BLaER1 (cell line): ENCODE data around the gene ITGA2B.

ENCODE experiments used
- H3K27ac ChIP-seq: shearing (Covaris generic); formaldehyde crosslinking; 2 replicates; pipeline ENCODE4 v1.8.1; 2022
- H3K27me3 ChIP-seq: shearing (Covaris generic); formaldehyde crosslinking; 2 replicates; pipeline ENCODE4 v1.8.1; 2022
- H3K36me3 ChIP-seq: shearing (Covaris generic); formaldehyde crosslinking; 2 replicates; pipeline ENCODE4 v1.8.1; 2022
- H3K4me1 ChIP-seq: shearing (Covaris generic); formaldehyde crosslinking; 2 replicates; pipeline ENCODE4 v1.8.1; 2022
- H3K4me2 ChIP-seq: shearing (Covaris generic); formaldehyde crosslinking; 2 replicates; pipeline ENCODE4 v1.8.1; 2022
- H3K4me3 ChIP-seq: shearing (Covaris generic); formaldehyde crosslinking; 2 replicates; pipeline ENCODE4 v1.8.1; 2022
- H3K9ac ChIP-seq: shearing (Covaris generic); formaldehyde crosslinking; 2 replicates; pipeline ENCODE4 v1.8.1; 2022
- H3K9me3 ChIP-seq: shearing (Covaris generic); formaldehyde crosslinking; 2 replicates; pipeline ENCODE4 v1.8.1; 2022
- H4K20me1 ChIP-seq: shearing (Covaris generic); formaldehyde crosslinking; 2 replicates; pipeline ENCODE4 v1.8.1; 2022
- Cebpa-rat ChIP-seq: shearing (Covaris generic); IDR thresholded peaks from 2 replicates; pipeline ENCODE4 v1.8.1; 2022

ITGA2B gene

GRCh38 chr17:44390250-44390870 lies 911 bp upstream of the ITGA2B start:
- no peak for TF ChIP-seq Cebpa-rat
- H3K9me3 ChIP-seq, result no peaks in the 10 kb centered on the region
- no peak overlapping the region for H3K4me3 ChIP-seq
- H3K4me1 ChIP-seq, result peaks cover 31% of the 10 kb centered on the region
- no peak overlapping the region for H3K27ac ChIP-seq
- no peak overlapping the region for H3K9ac ChIP-seq
- H3K27me3 ChIP-seq, result no peaks in the 10 kb centered on the region
- H3K36me3 ChIP-seq, result peaks cover 2% of the 10 kb centered on the region
- no peaks in the 10 kb centered on the region for H4K20me1 ChIP-seq
- H3K4me2 ChIP-seq, result peak overlapping the region; percentile 49

DNA sequence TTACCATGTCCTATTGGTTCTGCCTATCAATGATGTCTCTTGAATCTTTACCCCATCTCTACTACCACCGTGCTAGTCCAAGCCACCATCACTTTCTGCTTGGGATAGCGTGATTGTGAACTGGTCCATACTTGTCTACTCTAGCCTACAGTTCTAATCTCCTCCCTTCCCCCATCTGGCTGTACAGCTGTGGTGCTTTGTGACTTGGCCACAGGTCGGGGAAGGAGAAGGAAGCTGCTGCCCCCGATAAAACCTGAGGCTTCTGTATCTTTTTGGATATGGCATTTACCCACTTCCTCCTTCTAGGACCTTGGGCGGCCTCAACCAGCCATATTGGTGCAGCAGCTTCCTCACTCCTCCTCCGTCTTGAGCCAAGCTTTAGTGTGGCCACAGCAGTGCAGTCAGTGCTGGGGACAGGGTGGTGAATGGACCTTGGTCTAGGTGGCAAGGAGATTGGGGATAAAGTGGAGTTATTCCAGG lies 314 bp upstream of the ITGA2B start:
- no peaks in the 10 kb centered on the region for H4K20me1 ChIP-seq
- no peak for TF ChIP-seq Cebpa-rat
- H3K4me2 ChIP-seq, result peak overlapping the region; percentile 49
- no peaks in the 10 kb centered on the region for H3K36me3 ChIP-seq
- no peak overlapping the region for H3K4me3 ChIP-seq
- H3K27me3 ChIP-seq, result no peaks in the 10 kb centered on the region
- H3K27ac ChIP-seq, result no peak overlapping the region
- H3K4me1 ChIP-seq, result peaks cover 34% of the 10 kb centered on the region
- no peaks in the 10 kb centered on the region for H3K9me3 ChIP-seq
- no peak overlapping the region for H3K9ac ChIP-seq

GRCh38 chr17:44387804-44388203 lies 1.6 kb downstream of the ITGA2B start:
- Histone ChIP-seq H3K9ac (no peak overlapping the region), H3K9me3 (no peaks in the 10 kb centered on the region), H4K20me1 (no peaks in the 10 kb centered on the region), H3K27me3 (no peaks in the 10 kb centered on the region), H3K4me1 (peaks cover 37% of the 10 kb centered on the region), H3K27ac (no peak overlapping the region), H3K4me2 (no peak overlapping the region), H3K36me3 (no peaks in the 10 kb centered on the region), H3K4me3 (no peak overlapping the region)
- no peak for TF ChIP-seq Cebpa-rat

DNA sequence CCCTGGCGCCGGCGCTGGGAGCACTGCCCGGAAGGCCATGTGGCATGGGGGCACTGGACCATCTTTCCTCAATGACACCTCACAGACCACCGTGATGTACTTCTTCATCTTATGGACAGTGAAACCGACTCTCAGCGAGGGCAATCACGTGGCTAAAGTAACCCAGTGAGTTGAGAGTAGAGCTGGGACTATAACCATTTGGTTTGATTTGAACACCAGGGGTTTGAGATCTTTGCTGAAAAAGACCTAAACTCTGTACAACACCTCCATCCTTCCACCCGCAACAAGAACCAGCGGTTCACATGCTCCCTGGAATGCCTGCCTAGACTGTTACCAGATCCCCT lies 3.3 kb downstream of the ITGA2B start:
- Histone ChIP-seq H3K36me3 (no peaks in the 10 kb centered on the region), H3K4me3 (peak overlapping the region; percentile 69), H3K9me3 (no peaks in the 10 kb centered on the region), H3K27ac (no peak overlapping the region; the same call in 1 of the 2 replicates), H4K20me1 (no peaks in the 10 kb centered on the region), H3K27me3 (no peaks in the 10 kb centered on the region), H3K9ac (no peak overlapping the region), H3K4me1 (peaks cover 37% of the 10 kb centered on the region), H3K4me2 (peak overlapping the region; percentile 99)
- TF ChIP-seq Cebpa-rat, result no peak

GRCh38 chr17:44385287-44386181 lies 3.9 kb downstream of the ITGA2B start:
- peak overlapping the region; percentile 99 for H3K4me2 ChIP-seq

DNA sequence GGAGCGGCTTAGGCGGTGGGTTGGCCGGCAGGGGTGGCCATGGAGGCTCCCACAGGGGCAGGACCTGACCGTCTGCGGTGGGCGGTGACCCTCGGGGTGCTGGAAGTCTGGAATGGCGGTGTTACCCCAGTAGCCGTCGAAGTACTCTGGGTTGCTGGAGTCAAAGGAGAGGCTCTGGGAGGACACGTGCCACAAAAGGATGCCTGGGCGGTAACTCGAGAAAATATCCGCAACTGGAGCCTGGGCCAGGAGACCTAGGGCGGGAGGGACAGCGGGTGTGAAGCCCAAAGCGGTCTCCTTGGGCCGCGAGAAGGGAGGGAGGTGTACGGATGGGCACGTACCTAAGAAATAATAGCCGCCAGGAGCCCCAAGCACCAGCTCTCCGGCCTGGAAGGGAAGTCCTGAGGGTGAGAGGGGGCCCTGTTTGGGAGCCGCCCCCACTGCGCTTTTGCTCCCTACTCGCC lies 4.6 kb downstream of the ITGA2B start:
- TF ChIP-seq Cebpa-rat, result no peak
- Histone ChIP-seq H3K27me3 (no peaks in the 10 kb centered on the region), H3K9me3 (no peaks in the 10 kb centered on the region), H3K4me3 (peak overlapping the region; percentile 69), H3K4me2 (peak overlapping the region; percentile 99), H4K20me1 (no peaks in the 10 kb centered on the region), H3K4me1 (peaks cover 25% of the 10 kb centered on the region), H3K9ac (peak overlapping the region; percentile 56), H3K27ac (peak overlapping the region; percentile 27; the same call in 1 of the 2 replicates), H3K36me3 (no peaks in the 10 kb centered on the region)

More at GRCh38 chr17:44385287-44386181, 3.9 kb downstream of the ITGA2B start:
- no peaks in the 10 kb centered on the region for H3K36me3 ChIP-seq
- H3K9me3 ChIP-seq, result no peaks in the 10 kb centered on the region
- no peak for TF ChIP-seq Cebpa-rat
- peak overlapping the region; percentile 80 for H3K9ac ChIP-seq
- no peaks in the 10 kb centered on the region for H4K20me1 ChIP-seq
- no peaks in the 10 kb centered on the region for H3K27me3 ChIP-seq
- peak overlapping the region; percentile 69 for H3K4me3 ChIP-seq
- peak overlapping the region; percentile 59 for H3K27ac ChIP-seq
- H3K4me1 ChIP-seq, result peaks cover 31% of the 10 kb centered on the region

DNA sequence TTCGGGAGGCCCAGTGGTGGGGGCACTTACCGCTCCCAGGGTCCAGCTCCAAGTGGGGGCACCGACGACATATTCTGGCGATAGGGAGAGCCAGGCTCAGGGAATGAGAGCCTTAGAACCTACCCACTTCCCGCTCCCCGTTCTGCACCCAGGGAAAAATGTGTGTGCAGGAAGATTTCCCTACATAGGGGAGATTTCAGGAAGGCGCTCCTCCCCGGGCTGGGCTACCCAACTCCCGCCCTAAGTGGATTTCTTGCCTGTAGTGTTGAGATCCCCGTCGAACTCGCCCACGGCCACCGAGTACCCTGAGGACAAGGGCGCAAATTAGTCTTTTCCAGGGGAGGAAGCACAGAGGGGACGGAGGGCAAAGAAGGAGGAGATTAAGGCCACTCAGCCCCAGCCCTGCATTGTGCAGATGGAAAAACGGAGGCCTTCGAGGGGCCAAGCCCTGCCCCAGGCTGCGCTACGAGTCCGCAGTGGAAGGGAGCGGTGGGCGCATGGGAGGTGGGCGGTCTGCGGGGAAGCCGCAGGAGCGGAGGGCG lies 5.1 kb downstream of the ITGA2B start:
- peak overlapping the region; percentile 99 for H3K4me2 ChIP-seq
- H3K9ac ChIP-seq, result no peak overlapping the region; the same call in 1 of the 2 replicates
- H3K4me1 ChIP-seq, result peaks cover 20% of the 10 kb centered on the region
- H3K4me3 ChIP-seq, result peak overlapping the region; percentile 69; the same call in 1 of the 2 replicates
- H3K36me3 ChIP-seq, result no peaks in the 10 kb centered on the region
- no peaks in the 10 kb centered on the region for H4K20me1 ChIP-seq
- no peaks in the 10 kb centered on the region for H3K9me3 ChIP-seq
- no peak for TF ChIP-seq Cebpa-rat
- H3K27me3 ChIP-seq, result no peaks in the 10 kb centered on the region
- H3K27ac ChIP-seq, result no peak overlapping the region

GRCh38 chr17:44383861-44384260 lies 5.6 kb downstream of the ITGA2B start:
- Histone ChIP-seq H3K4me2 (no peak overlapping the region), H4K20me1 (no peaks in the 10 kb centered on the region), H3K36me3 (no peaks in the 10 kb centered on the region), H3K4me3 (no peak overlapping the region), H3K9ac (no peak overlapping the region), H3K27ac (no peak overlapping the region), H3K9me3 (no peaks in the 10 kb centered on the region), H3K4me1 (peaks cover 17% of the 10 kb centered on the region), H3K27me3 (no peaks in the 10 kb centered on the region)
- TF ChIP-seq Cebpa-rat, result no peak

- Histone ChIP-seq H3K27me3 (no peaks in the 10 kb centered on the region), H4K20me1 (no peaks in the 10 kb centered on the region), H3K9me3 (no peaks in the 10 kb centered on the region), H3K4me1 (peaks cover 17% of the 10 kb centered on the region), H3K9ac (no peak overlapping the region), H3K27ac (no peak overlapping the region), H3K4me3 (no peak overlapping the region), H3K36me3 (no peaks in the 10 kb centered on the region), H3K4me2 (no peak overlapping the region)
- TF ChIP-seq Cebpa-rat, result no peak
These were observed 6.1 kb downstream of the ITGA2B start for GRCh38 chr17:44383363-44383762.

- Histone ChIP-seq H3K9ac (no peak overlapping the region), H3K27ac (no peak overlapping the region), H3K9me3 (no peaks in the 10 kb centered on the region), H3K4me3 (no peak overlapping the region), H3K27me3 (no peaks in the 10 kb centered on the region), H3K36me3 (no peaks in the 10 kb centered on the region), H4K20me1 (no peaks in the 10 kb centered on the region), H3K4me2 (no peak overlapping the region), H3K4me1 (peaks cover 17% of the 10 kb centered on the region)
- TF ChIP-seq Cebpa-rat, result no peak
These were observed 6.5 kb downstream of the ITGA2B start for GRCh38 chr17:44382917-44383316.
